Lower lobe of right lung (tissue), 2 donors: ENCODE results near the gene PRRC2B. TPM values are rescaled to one million over a fixed set of nuclear protein-coding genes. Genes with fewer than 3 reads are reported as not detected.

Experiments used
- ATAC-seq, 2 donors: fragments of 200-7000 bp; cut with Tn5 transposase; one replicate each; pipeline ENCODE4 v1.9.1; 2020 to 2022; ENCODE audit warnings: mild to moderate bottlenecking in 2 of 2, moderate library complexity in 2 of 2
- DNase-seq: peaks from one replicate; pipeline ENCODE4 v3.0.0-alpha.2; 2020
- H3K27ac ChIP-seq: fragments of 200-600 bp; one replicate; pipeline ENCODE4 v1.8.0; 2022
- H3K27me3 ChIP-seq: fragments of 200-600 bp; one replicate; pipeline ENCODE4 v1.8.0; 2022; ENCODE audit warnings: low read depth
- H3K36me3 ChIP-seq: fragments of 200-600 bp; one replicate; pipeline ENCODE4 v1.8.0; 2022; ENCODE audit warnings: mild to moderate bottlenecking
- H3K4me1 ChIP-seq: fragments of 200-600 bp; one replicate; pipeline ENCODE4 v1.8.0; 2022
- H3K4me3 ChIP-seq: fragments of 200-600 bp; one replicate; pipeline ENCODE4 v1.8.0; 2022; ENCODE audit warnings: mild to moderate bottlenecking
- H3K9me3 ChIP-seq: fragments of 200-600 bp; one replicate; pipeline ENCODE4 v1.8.0; 2022
- intact Hi-C: fragments of 100-400 bp; cut with DNase I; formaldehyde crosslinking; loops from one replicate; pipeline ENCODE4 v1.11.0; 2022
- total RNA-seq: library from RNA; stranded (reverse); fragmentation: NEBNext Ultra II Directional; extraction: Animal tissue kit (Norgen Biotek cat#: 25700); gene quantifications from one replicate; pipeline ENCODE4 v1.2.1, GENCODE V29; 2021
- TF ChIP-seq, protein P1 (sequence below): fragments of 200-600 bp; IDR thresholded peaks from one replicate; pipeline ENCODE4 v1.8.0; 2022; ENCODE audit warnings: antibody characterized with exemption, mild to moderate bottlenecking
- donor health status: DM: no; HTN: yes; CAD: no; lungs with severe emphysema.

Gene PRRC2B
- total RNA-seq, 1 donor from 2014 or later, result 170 TPM

DNA sequence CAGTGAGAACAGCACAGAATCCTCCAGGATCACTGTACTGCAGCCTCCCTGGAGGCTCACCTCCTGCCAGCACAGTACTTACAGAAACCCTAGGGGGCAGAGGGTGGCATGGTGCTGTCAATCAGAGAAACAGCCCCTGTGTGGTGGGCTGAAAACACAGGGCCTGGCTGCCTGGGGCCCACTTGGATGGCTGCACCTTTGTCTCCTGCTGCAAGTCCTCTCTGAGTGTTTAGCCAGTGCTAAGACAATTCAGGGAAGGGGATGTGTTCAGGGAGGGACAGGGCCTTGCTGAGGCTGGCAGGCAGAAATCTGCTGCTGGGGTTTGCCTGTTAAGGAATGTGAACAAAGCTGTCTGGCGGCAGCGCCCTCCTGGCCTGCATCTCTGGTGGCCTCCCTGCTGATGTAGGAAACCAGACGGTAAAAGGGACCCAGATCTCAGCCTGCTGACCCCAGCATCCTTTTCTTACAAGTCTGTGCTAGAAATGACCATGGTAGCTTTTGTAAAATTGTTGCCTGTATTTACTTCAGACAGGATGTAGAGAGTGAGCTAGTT is 39.5 kb downstream of the PRRC2B start:
- no peak for DNase-seq
- intact Hi-C loops, result no loop called here

DNA sequence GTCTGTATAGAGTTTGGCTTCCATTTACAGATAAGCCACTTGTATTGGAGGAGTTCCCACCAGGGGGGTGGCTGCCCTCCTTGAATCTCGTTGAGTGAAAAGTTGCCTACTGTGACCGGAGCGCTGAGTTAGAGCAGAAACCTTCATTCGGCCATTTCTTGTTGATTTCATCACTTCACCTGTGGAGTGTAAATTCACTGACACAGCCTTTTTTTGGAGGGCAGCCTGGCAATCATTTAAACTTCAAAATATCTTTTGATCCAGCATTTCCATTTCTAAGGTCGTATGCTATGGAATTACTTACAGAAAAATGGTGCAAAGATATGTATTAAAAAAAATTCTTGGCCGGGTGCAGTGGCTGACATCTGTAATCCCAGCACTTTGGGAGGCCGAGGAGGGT is 40.8 kb downstream of the PRRC2B start:
- intact Hi-C loops, result no loop called here
- Histone ChIP-seq H3K27me3 (no peaks in the 10 kb centered on the region), H3K9me3 (no peaks in the 10 kb centered on the region), H3K4me1 (peaks cover 5% of the 10 kb centered on the region), H3K27ac (no peak overlapping the region), H3K36me3 (peaks cover 85% of the 10 kb centered on the region), H3K4me3 (no peak overlapping the region)
- DNase-seq (no peak), ATAC-seq (no peak)
- TF ChIP-seq, protein P1, sequence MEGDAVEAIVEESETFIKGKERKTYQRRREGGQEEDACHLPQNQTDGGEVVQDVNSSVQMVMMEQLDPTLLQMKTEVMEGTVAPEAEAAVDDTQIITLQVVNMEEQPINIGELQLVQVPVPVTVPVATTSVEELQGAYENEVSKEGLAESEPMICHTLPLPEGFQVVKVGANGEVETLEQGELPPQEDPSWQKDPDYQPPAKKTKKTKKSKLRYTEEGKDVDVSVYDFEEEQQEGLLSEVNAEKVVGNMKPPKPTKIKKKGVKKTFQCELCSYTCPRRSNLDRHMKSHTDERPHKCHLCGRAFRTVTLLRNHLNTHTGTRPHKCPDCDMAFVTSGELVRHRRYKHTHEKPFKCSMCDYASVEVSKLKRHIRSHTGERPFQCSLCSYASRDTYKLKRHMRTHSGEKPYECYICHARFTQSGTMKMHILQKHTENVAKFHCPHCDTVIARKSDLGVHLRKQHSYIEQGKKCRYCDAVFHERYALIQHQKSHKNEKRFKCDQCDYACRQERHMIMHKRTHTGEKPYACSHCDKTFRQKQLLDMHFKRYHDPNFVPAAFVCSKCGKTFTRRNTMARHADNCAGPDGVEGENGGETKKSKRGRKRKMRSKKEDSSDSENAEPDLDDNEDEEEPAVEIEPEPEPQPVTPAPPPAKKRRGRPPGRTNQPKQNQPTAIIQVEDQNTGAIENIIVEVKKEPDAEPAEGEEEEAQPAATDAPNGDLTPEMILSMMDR, result no peak

More for the DNA sequence above, 39.5 kb downstream of the PRRC2B start:
- Histone ChIP-seq H3K4me3 (no peak overlapping the region), H3K9me3 (no peaks in the 10 kb centered on the region), H3K36me3 (peaks cover 72% of the 10 kb centered on the region), H3K4me1 (peaks cover 12% of the 10 kb centered on the region), H3K27ac (no peak overlapping the region), H3K27me3 (no peaks in the 10 kb centered on the region)
- no peak for ATAC-seq
- TF ChIP-seq, protein P1, result no peak

DNA sequence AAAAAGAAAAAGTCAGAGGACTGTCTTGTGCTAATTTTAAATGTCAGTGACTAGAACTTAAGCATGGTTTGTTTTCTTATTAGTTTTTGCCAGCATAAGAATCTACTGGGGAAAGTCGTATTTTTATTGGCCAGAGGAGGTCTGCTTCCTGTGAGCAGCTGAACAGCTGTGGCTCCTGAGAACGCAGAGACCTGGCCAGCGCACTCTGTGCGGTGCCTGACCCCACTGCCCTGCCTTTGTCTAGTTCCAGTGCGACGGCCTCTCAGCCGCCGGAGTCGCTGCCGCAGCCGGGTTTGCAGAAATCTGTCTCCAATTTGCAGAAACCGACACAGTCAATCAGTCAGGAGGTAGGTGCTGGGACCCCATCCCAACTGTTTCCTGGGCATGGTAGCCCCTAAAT is 42.5 kb downstream of the PRRC2B start:
- no peaks in the 10 kb centered on the region for H3K9me3 ChIP-seq
- H3K36me3 ChIP-seq, result peaks cover 98% of the 10 kb centered on the region
- no peak for DNase-seq
- TF ChIP-seq, protein P1, result no peak
- H3K27me3 ChIP-seq, result no peaks in the 10 kb centered on the region
- intact Hi-C loops, result no loop called here
- H3K4me3 ChIP-seq, result no peak overlapping the region
- no peaks in the 10 kb centered on the region for H3K4me1 ChIP-seq
- no peak for ATAC-seq
- no peak overlapping the region for H3K27ac ChIP-seq

DNA sequence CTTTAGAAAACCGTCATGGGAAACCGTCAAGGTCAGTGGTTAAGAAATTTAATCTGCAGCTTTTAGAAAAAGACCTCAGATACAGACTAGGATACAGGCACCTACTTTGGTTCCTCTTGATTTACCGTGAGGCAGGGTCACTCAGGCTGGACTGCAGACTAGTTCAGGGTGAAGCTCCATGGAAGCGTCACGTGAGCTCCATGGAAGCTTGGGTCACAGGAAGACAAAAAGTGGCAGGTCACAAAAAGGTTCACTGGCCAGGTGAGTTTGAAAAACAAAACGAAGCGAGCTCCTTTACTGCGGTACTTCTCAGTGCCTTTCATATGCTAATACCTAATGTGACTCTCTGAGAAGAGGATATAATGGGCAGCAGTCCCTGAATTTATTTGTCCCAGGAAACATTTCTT is 43.0 kb downstream of the PRRC2B start:
- intact Hi-C loops, result no loop called here
- no peaks in the 10 kb centered on the region for H3K27me3 ChIP-seq
- H3K36me3 ChIP-seq, result peaks cover 100% of the 10 kb centered on the region
- H3K9me3 ChIP-seq, result no peaks in the 10 kb centered on the region
- TF ChIP-seq, protein P1, result no peak
- no peak for ATAC-seq
- no peak for DNase-seq
- no peak overlapping the region for H3K27ac ChIP-seq
- H3K4me1 ChIP-seq, result no peaks in the 10 kb centered on the region
- no peak overlapping the region for H3K4me3 ChIP-seq

DNA sequence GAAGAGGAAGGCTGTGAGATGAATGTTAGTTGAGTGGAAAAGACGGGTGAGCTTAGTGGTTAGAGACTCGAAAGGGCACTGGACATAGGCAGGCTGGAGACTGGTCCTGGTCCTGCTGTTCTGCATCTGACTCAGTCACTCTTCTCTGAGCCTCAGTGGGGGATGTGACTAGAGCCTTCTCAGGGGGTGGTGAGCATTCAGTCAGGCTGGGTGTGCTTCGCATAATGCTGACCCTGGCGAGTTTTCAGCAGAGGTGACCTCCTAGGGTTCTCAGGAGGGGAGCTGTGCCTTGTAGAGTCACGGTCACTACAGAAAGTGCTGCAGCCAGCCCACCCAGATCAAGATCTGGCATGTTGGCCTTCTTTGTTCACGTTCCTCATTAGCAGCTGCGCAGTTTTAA is 44.3 kb downstream of the PRRC2B start:
- DNase-seq (no peak), ATAC-seq (no peak)
- Histone ChIP-seq H3K27ac (no peak overlapping the region), H3K27me3 (no peaks in the 10 kb centered on the region), H3K4me1 (no peaks in the 10 kb centered on the region), H3K4me3 (no peak overlapping the region), H3K9me3 (no peaks in the 10 kb centered on the region), H3K36me3 (peaks cover 98% of the 10 kb centered on the region)
- TF ChIP-seq, protein P1, result no peak
- intact Hi-C loops, result no loop called here
